ENCODE data around the gene FAM117A. TPM values are rescaled to one million over a fixed set of nuclear protein-coding genes. Genes with fewer than 3 reads are reported as not detected.

Gene FAM117A
- total and polyA plus RNA-seq, 2 of the 8 experiments (the other 6 are each of a cell fraction or from before 2014, with no cell fraction given): 28.4 to 45.7 TPM

- TF ChIP-seq NANOG (IDR thresholded peaks at IDR 0.05; ENCODE audit: insufficient read depth, low read depth, low read length, poor library complexity, severe bottlenecking) (no peak), BCL11A (IDR thresholded peaks at IDR 0.05; ENCODE audit: low read depth in 2 of 2, low read length in 2 of 2) (no peak), TCF12 (IDR thresholded peaks at IDR 0.05; ENCODE audit: low read depth, low read length) (no peak), POU5F1 (IDR thresholded peaks at IDR 0.05; ENCODE audit: low read depth, low read length) (no peak)
Observed at GRCh38 chr17:49715216-49715615, 48.7 kb downstream of the FAM117A start (continued).

All from H1 (cell line).